CD4-positive, alpha-beta T cell treated with Interleukin-6 at 100 ng/mL for 8 hours (primary cell): ENCODE data around the gene SLC25A18.

ENCODE experiments used
- DNase-seq: peaks from one replicate; pipeline ENCODE4 v3.0.0-alpha.2; 2020; ENCODE audit warnings: mixed read lengths, low spot score

SLC25A18 gene

GRCh38 chr22:17570851-17571631, 7.7 kb downstream of the SLC25A18 start:
- DNase-seq, result no peak

- DNase-seq, result no peak
These were observed 11.9 kb downstream of the SLC25A18 start for GRCh38 chr22:17575151-17575550.

GRCh38 chr22:17575681-17576080, 12.4 kb downstream of the SLC25A18 start:
- DNase-seq, result no peak

GRCh38 chr22:17576470-17576869, 13.2 kb downstream of the SLC25A18 start:
- no peak for DNase-seq

GRCh38 chr22:17578136-17578754, 14.9 kb downstream of the SLC25A18 start:
- DNase-seq, result no peak

GRCh38 chr22:17579535-17579981, 16.3 kb downstream of the SLC25A18 start:
- DNase-seq, result no peak

GRCh38 chr22:17580441-17581031, 17.2 kb downstream of the SLC25A18 start:
- no peak for DNase-seq

- no peak for DNase-seq
These were observed 17.8 kb downstream of the SLC25A18 start for GRCh38 chr22:17581056-17581455.

- DNase-seq, result no peak
These were observed 18.3 kb downstream of the SLC25A18 start for GRCh38 chr22:17581631-17582030.

- DNase-seq, result no peak
These were observed 19.9 kb downstream of the SLC25A18 start for GRCh38 chr22:17583151-17583550.

GRCh38 chr22:17586831-17587440, 23.6 kb downstream of the SLC25A18 start:
- no peak for DNase-seq

GRCh38 chr22:17587629-17588028, 24.3 kb downstream of the SLC25A18 start:
- no peak for DNase-seq

- DNase-seq, result no peak
These were observed 25.3 kb downstream of the SLC25A18 start for GRCh38 chr22:17588606-17589005.

- DNase-seq, result no peak
These were observed 26.6 kb downstream of the SLC25A18 start for GRCh38 chr22:17589810-17590375.

- no peak for DNase-seq
These were observed 27.3 kb downstream of the SLC25A18 start for GRCh38 chr22:17590586-17590985.

- no peak for DNase-seq
These were observed 28.9 kb downstream of the SLC25A18 start for GRCh38 chr22:17592201-17592600.

GRCh38 chr22:17596226-17596625, 32.9 kb downstream of the SLC25A18 start:
- DNase-seq, result no peak

- DNase-seq, result no peak
These were observed 33.9 kb downstream of the SLC25A18 start for GRCh38 chr22:17597217-17597616.

- DNase-seq, result no peak
These were observed 35.0 kb downstream of the SLC25A18 start for GRCh38 chr22:17598318-17598717.

GRCh38 chr22:17601031-17601430, 37.7 kb downstream of the SLC25A18 start:
- DNase-seq, result no peak

GRCh38 chr22:17603668-17604067, 40.4 kb downstream of the SLC25A18 start:
- no peak for DNase-seq

- no peak for DNase-seq
These were observed 43.2 kb downstream of the SLC25A18 start for GRCh38 chr22:17606496-17606895.
